Liver (tissue), 9 donors: Measurements from ENCODE around the gene NDUFV3. TPM values are rescaled to one million over a fixed set of nuclear protein-coding genes. Genes with fewer than 3 reads are reported as not detected.

Source experiments
- DNase-seq: peaks from one replicate; pipeline ENCODE4 v3.0.0-alpha.2; 2017; ENCODE audit warnings: low spot score
- H3K27ac ChIP-seq, 2 donors: one replicate each; pipeline ENCODE4 v1.7.0; 2013; ENCODE audit warnings: inconsistent platforms in 2 of 2, low read length in 2 of 2, control low read depth in 1 of 2, low read depth in 1 of 2, mild to moderate bottlenecking in 1 of 2
- H3K27me3 ChIP-seq, 4 donors: one replicate each; pipeline versions ENCODE4 v1.6.1 to v1.7.0; 2013; ENCODE audit warnings: low read length in 3 of 4, inconsistent platforms in 1 of 4, mild to moderate bottlenecking in 1 of 4, moderate library complexity in 1 of 4; ENCODE audit not compliant: control insufficient read depth in 4 of 4, insufficient read depth in 4 of 4
- H3K36me3 ChIP-seq, 4 donors: one replicate each; pipeline versions ENCODE4 v1.6.1 to v1.7.0; 2013; ENCODE audit warnings: low read length in 3 of 4, mild to moderate bottlenecking in 3 of 4, low read depth in 1 of 4, moderate library complexity in 1 of 4; ENCODE audit not compliant: control insufficient read depth in 4 of 4, insufficient read depth in 3 of 4
- H3K4me1 ChIP-seq, 4 donors: one replicate each; pipeline versions ENCODE4 v1.6.1 to v1.7.0; 2013; ENCODE audit warnings: low read length in 3 of 4, mild to moderate bottlenecking in 3 of 4, moderate library complexity in 1 of 4; ENCODE audit not compliant: control insufficient read depth in 4 of 4, insufficient read depth in 4 of 4
- H3K4me3 ChIP-seq, 3 donors: one replicate each; pipeline versions ENCODE4 v1.6.1 to v1.7.0; 2013; ENCODE audit warnings: low read length in 3 of 3, control low read depth in 1 of 3, low read depth in 1 of 3, mild to moderate bottlenecking in 1 of 3
- H3K9ac ChIP-seq, 2 donors: one replicate each; pipeline ENCODE4 v1.7.0; 2013; ENCODE audit warnings: low read length in 2 of 2, mild to moderate bottlenecking in 2 of 2, moderate library complexity in 2 of 2, control low read depth in 1 of 2, low read depth in 1 of 2
- H3K9me3 ChIP-seq, 4 donors: one replicate each; pipeline versions ENCODE4 v1.6.1 to v1.7.0; 2013; ENCODE audit warnings: low read length in 3 of 4; ENCODE audit not compliant: control insufficient read depth in 4 of 4
- ATF3 ChIP-seq: IDR thresholded peaks from 2 replicates; pipeline ENCODE4 v1.6.1; 2016; ENCODE audit warnings: antibody characterized with exemption
- EGR1 ChIP-seq, 2 donors: IDR thresholded peaks; 2 replicates each; pipeline ENCODE4 v1.6.1; 2016 to 2018; ENCODE audit warnings: antibody characterized with exemption in 2 of 2, low read depth in 2 of 2
- FOXA1 ChIP-seq: IDR thresholded peaks from 2 replicates; pipeline ENCODE4 v1.6.1; 2016; ENCODE audit warnings: antibody characterized with exemption
- FOXA2 ChIP-seq: IDR thresholded peaks from 2 replicates; pipeline ENCODE4 v1.6.1; 2016; ENCODE audit warnings: antibody characterized with exemption
- GABPA ChIP-seq, 2 donors: IDR thresholded peaks in 1 of 2; conservative IDR thresholded peaks in 1 of 2; 2 replicates each; pipeline ENCODE4 v1.6.1; 2016; ENCODE audit warnings: antibody characterized with exemption in 2 of 2, mild to moderate bottlenecking in 1 of 2, moderate library complexity in 1 of 2
- HNF4A ChIP-seq, 2 donors: conservative IDR thresholded peaks; 2 replicates each; pipeline ENCODE4 v1.6.1; 2016; ENCODE audit warnings: antibody characterized with exemption in 2 of 2, mild to moderate bottlenecking in 2 of 2
- HNF4G ChIP-seq: IDR thresholded peaks from 2 replicates; pipeline ENCODE4 v1.6.1; 2016; ENCODE audit warnings: antibody characterized with exemption
- JUND ChIP-seq, 2 donors: IDR thresholded peaks; 2 replicates each; pipeline ENCODE4 v1.6.1; 2016; ENCODE audit warnings: antibody characterized with exemption in 2 of 2
- MAX ChIP-seq: IDR thresholded peaks from 2 replicates; pipeline ENCODE4 v1.6.1; 2016; ENCODE audit warnings: antibody characterized with exemption
- NR2F2 ChIP-seq: IDR thresholded peaks from 2 replicates; pipeline ENCODE4 v1.6.1; 2016; ENCODE audit warnings: antibody characterized with exemption
- RAD21 ChIP-seq, 2 donors: IDR thresholded peaks; 2 replicates each; pipeline ENCODE4 v1.6.1; 2016; ENCODE audit warnings: antibody characterized with exemption in 2 of 2, mild to moderate bottlenecking in 2 of 2
- REST ChIP-seq: IDR thresholded peaks from 2 replicates; pipeline ENCODE4 v1.6.1; 2016; ENCODE audit warnings: antibody characterized with exemption, mild to moderate bottlenecking
- RXRA ChIP-seq, 2 donors: IDR thresholded peaks; 2 replicates each; pipeline ENCODE4 v1.6.1; 2017 to 2018; ENCODE audit warnings: antibody characterized with exemption in 2 of 2, mild to moderate bottlenecking in 1 of 2
- SP1 ChIP-seq: IDR thresholded peaks from 2 replicates; pipeline ENCODE4 v1.6.1; 2018; ENCODE audit warnings: antibody characterized with exemption, mild to moderate bottlenecking
- TAF1 ChIP-seq: conservative IDR thresholded peaks from 2 replicates; pipeline ENCODE4 v1.6.1; 2016; ENCODE audit warnings: antibody characterized with exemption, mild to moderate bottlenecking
- YY1 ChIP-seq: IDR thresholded peaks from 2 replicates; pipeline ENCODE4 v1.6.1; 2016; ENCODE audit warnings: antibody characterized with exemption, mild to moderate bottlenecking
- ZBTB33 ChIP-seq: IDR thresholded peaks from 2 replicates; pipeline ENCODE4 v1.6.1; 2016; ENCODE audit warnings: antibody characterized with exemption
- WGBS: extraction: QIAGEN DNeasy Blood & Tissue Kit; methylation state at CpG from one replicate; pipeline ENCODE4 v1.1.7; 2013; 5-methylcytosine and 5-hydroxymethylcytosine counted together
- polyA plus RNA-seq, 2 donors: library from polyadenylated mRNA; stranded (reverse) in 1 of 2; unstranded in 1 of 2; fragments of 200-250 nt in 1 of 2; fragments of >200 nt in 1 of 2; fragmentation: Nextera tagmentation in 1 of 2; extraction: Ambion mirVana in 1 of 2; gene quantifications; one replicate each; pipeline versions ENCODE4 v1.2.1 to v1.2.3, GENCODE V29; 2013 to 2015
- total RNA-seq, 2 donors: library from RNA; depleted of rRNA; stranded (reverse); fragments of >200 nt; gene quantifications; one replicate each; pipeline ENCODE4 v1.2.3, GENCODE V29; 2014
- donor health status: healthy.
- donor health status: healthy.
- donor health status: healthy.
- donor health status: healthy.
- donor health status: healthy.

The NDUFV3 gene
- total and polyA plus RNA-seq, 4 donors: 15.8 to 31.3 (median 21.9) TPM

GRCh38 chr21:42851812-42852665 is 41.1 kb upstream of the NDUFV3 start:
- H3K9ac ChIP-seq: no peak overlapping the region
- no peak overlapping the region for H3K27ac ChIP-seq
- H3K27me3 ChIP-seq: no peaks in the 10 kb centered on the region
- no peak for DNase-seq
- no peaks in the 10 kb centered on the region for H3K4me1 ChIP-seq
- 95% methylated on average over 19 of the region's 19 CpGs for WGBS
- H3K9me3 ChIP-seq: no peaks in the 10 kb centered on the region
- TF ChIP-seq TAF1 (no peak), EGR1 (IDR thresholded peaks at IDR 0.05; ENCODE audit: low read depth in 2 of 2) (no peak), ZBTB33 (no peak), FOXA1 (no peak), HNF4A (conservative IDR thresholded peaks at IDR 0.05) (no peak), MAX (no peak), HNF4G (no peak), SP1 (no peak), GABPA (IDR thresholded peaks at IDR 0.05 in 1 of 2, conservative IDR thresholded peaks at IDR 0.05 in 1 of 2) (no peak), YY1 (no peak), RAD21 (IDR thresholded peaks at IDR 0.05) (no peak), FOXA2 (no peak), RXRA (IDR thresholded peaks at IDR 0.05) (no peak)
- peaks cover 11 to 78% (median 35%) of the 10 kb centered on the region in 4 donors for H3K36me3 ChIP-seq
- no peak overlapping the region for H3K4me3 ChIP-seq

- no peak for TF ChIP-seq MAX
- no peak for TF ChIP-seq RXRA (IDR thresholded peaks at IDR 0.05)
- no peak for TF ChIP-seq JUND (IDR thresholded peaks at IDR 0.05)
- no peak for TF ChIP-seq GABPA (IDR thresholded peaks at IDR 0.05 in 1 of 2, conservative IDR thresholded peaks at IDR 0.05 in 1 of 2)
- TF ChIP-seq HNF4G: no peak
- no peak for TF ChIP-seq NR2F2
- no peak overlapping the region for H3K27ac ChIP-seq
- H3K9ac ChIP-seq: no peak overlapping the region
- H3K27me3 ChIP-seq: no peaks in the 10 kb centered on the region
- H3K4me1 ChIP-seq: no peaks in the 10 kb centered on the region
- WGBS: 98% methylated on average over 20 of the region's 20 CpGs
- no peak overlapping the region for H3K4me3 ChIP-seq
- peaks cover 11 to 80% (median 35%) of the 10 kb centered on the region in 4 donors for H3K36me3 ChIP-seq
- no peak for DNase-seq
- no peaks in the 10 kb centered on the region for H3K9me3 ChIP-seq
These were observed 40.1 kb upstream of the NDUFV3 start for GRCh38 chr21:42852925-42853570.

GRCh38 chr21:42853621-42854020 is 39.5 kb upstream of the NDUFV3 start:
- Histone ChIP-seq H3K27ac (no peak overlapping the region), H3K4me3 (no peak overlapping the region), H3K27me3 (no peaks in the 10 kb centered on the region), H3K36me3 (peaks cover 13 to 86% (median 37%) of the 10 kb centered on the region in 4 donors), H3K9me3 (no peaks in the 10 kb centered on the region), H3K4me1 (no peaks in the 10 kb centered on the region), H3K9ac (no peak overlapping the region)
- WGBS: 96% methylated on average over 20 of the region's 20 CpGs
- no peak for DNase-seq
- TF ChIP-seq NR2F2: no peak
- no peak for TF ChIP-seq REST
- TF ChIP-seq ATF3: no peak
- TF ChIP-seq EGR1 (IDR thresholded peaks at IDR 0.05; ENCODE audit: low read depth in 2 of 2): no peak
- TF ChIP-seq HNF4A (conservative IDR thresholded peaks at IDR 0.05): no peak
- no peak for TF ChIP-seq GABPA (IDR thresholded peaks at IDR 0.05 in 1 of 2, conservative IDR thresholded peaks at IDR 0.05 in 1 of 2)
- no peak for TF ChIP-seq MAX
- no peak for TF ChIP-seq RXRA (IDR thresholded peaks at IDR 0.05)
- TF ChIP-seq RAD21 (IDR thresholded peaks at IDR 0.05): no peak
